Kidney (tissue), 14 donors: ENCODE results near the gene WDR48. TPM values are rescaled to one million over a fixed set of nuclear protein-coding genes. Genes with fewer than 3 reads are reported as not detected.
A peak's percentile ranks its signal among the peaks of the same experiment; 100 is the strongest.

Experiments
- DNase-seq, 5 donors: peaks; one replicate each; pipeline ENCODE4 v3.0.0-alpha.2; 2013 to 2020
- FAIRE-seq: peaks from 2 replicates; lab custom pipeline; 2012; peaks lifted over from hg19 to GRCh38; lab: Jason Lieb, UNC
- H3K27ac ChIP-seq, 2 donors: one replicate each; pipeline ENCODE4 v1.7.0; 2013; ENCODE audit warnings: low read depth in 2 of 2, low read length in 2 of 2, inconsistent platforms in 1 of 2
- H3K27me3 ChIP-seq: one replicate; pipeline ENCODE4 v1.7.1; 2013; ENCODE audit warnings: low read length, inconsistent platforms; ENCODE audit not compliant: control insufficient read depth, insufficient read depth
- H3K36me3 ChIP-seq, 3 donors: one replicate each; pipeline versions ENCODE4 v1.7.0 to v1.7.1; 2013; ENCODE audit warnings: low read length in 3 of 3, control low read depth in 1 of 3, inconsistent platforms in 1 of 3; ENCODE audit not compliant: insufficient read depth in 3 of 3, control insufficient read depth in 2 of 3
- H3K4me1 ChIP-seq, 3 donors: one replicate each; pipeline versions ENCODE4 v1.7.0 to v1.7.1; 2013; ENCODE audit warnings: low read length in 3 of 3, inconsistent platforms in 1 of 3, low read depth in 1 of 3; ENCODE audit not compliant: control insufficient read depth in 2 of 3, insufficient read depth in 2 of 3
- H3K4me3 ChIP-seq, 3 donors: one replicate each; pipeline versions ENCODE4 v1.7.0 to v1.8.1; 2013; ENCODE audit warnings: low read length in 3 of 3, control low read depth in 1 of 3, inconsistent platforms in 1 of 3
- H3K9ac ChIP-seq, 3 donors: one replicate each; pipeline versions ENCODE4 v1.7.0 to v1.7.1; 2013; ENCODE audit warnings: low read length in 3 of 3, control low read depth in 1 of 3, inconsistent platforms in 1 of 3
- H3K9me3 ChIP-seq, 3 donors: one replicate each; pipeline versions ENCODE4 v1.7.0 to v1.7.1; 2013; ENCODE audit warnings: low read length in 3 of 3, control low read depth in 1 of 3, inconsistent platforms in 1 of 3; ENCODE audit not compliant: control insufficient read depth in 2 of 3, insufficient read depth in 1 of 3
- intact Hi-C: fragments of 100-400 bp; cut with DNase I; formaldehyde crosslinking; loops from one replicate; pipeline ENCODE4 v1.11.1; 2022
- polyA plus RNA-seq: library from polyadenylated mRNA; stranded (reverse); fragments of 350-450 nt; fragmentation: Illumina TruSeq; extraction: RNeasy Lipid Tissue Mini Kit (QIAGEN cat#74804); gene quantifications from one replicate; pipeline ENCODE4 v1.2.3, GENCODE V29; 2014; ENCODE audit warnings: low read depth, low replicate concordance; ENCODE audit not compliant: insufficient read depth
- total RNA-seq: library from RNA; stranded (reverse); fragmentation: NEBNext Ultra II Directional; extraction: Animal tissue kit (Norgen Biotek cat#: 25700); gene quantifications from one replicate; pipeline ENCODE4 v1.2.1, GENCODE V29; 2021
- TF ChIP-seq, protein P1 (sequence below): IDR thresholded peaks from 3 replicates; pipeline ENCODE4 v1.5.1; 2012; ENCODE audit warnings: mild to moderate bottlenecking, moderate library complexity, borderline replicate concordance; ENCODE audit not compliant: insufficient read depth; ENCODE audit errors: extremely low read depth
- donor health status: control.
- donor health status: control.
- donor health status: control.
- donor health status: control.
- donor health status: control.
- donor health status: DM: yes; HTN: yes; CAD: no.
- donor health status: Normal renal cell carcinoma (clear cell type).

Gene WDR48
- total and polyA plus RNA-seq, 2 donors from 2014 or later, result 21.0 to 48.3 TPM

DNA sequence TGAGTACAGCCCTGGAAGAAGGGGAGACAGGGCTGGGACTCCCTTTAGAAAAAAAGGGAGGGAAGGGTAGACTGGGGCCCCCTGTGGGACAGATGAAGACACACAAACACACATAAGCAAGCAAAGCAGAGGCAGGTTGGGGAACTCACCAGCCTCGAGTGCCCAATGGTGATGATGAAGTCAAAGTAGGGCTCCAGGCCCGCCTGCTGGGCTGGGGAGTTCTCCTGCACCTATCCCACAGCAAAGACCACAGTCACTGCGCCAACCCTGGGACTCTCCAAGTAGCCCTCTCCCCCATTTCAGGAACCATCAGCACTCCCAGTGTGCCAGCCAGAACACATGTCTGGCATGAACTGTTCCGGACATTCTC, 51.5 kb downstream of the WDR48 start:
- H3K4me1 ChIP-seq, result peaks cover 0 to 29% (median 13%) of the 10 kb centered on the region in 3 donors

DNA sequence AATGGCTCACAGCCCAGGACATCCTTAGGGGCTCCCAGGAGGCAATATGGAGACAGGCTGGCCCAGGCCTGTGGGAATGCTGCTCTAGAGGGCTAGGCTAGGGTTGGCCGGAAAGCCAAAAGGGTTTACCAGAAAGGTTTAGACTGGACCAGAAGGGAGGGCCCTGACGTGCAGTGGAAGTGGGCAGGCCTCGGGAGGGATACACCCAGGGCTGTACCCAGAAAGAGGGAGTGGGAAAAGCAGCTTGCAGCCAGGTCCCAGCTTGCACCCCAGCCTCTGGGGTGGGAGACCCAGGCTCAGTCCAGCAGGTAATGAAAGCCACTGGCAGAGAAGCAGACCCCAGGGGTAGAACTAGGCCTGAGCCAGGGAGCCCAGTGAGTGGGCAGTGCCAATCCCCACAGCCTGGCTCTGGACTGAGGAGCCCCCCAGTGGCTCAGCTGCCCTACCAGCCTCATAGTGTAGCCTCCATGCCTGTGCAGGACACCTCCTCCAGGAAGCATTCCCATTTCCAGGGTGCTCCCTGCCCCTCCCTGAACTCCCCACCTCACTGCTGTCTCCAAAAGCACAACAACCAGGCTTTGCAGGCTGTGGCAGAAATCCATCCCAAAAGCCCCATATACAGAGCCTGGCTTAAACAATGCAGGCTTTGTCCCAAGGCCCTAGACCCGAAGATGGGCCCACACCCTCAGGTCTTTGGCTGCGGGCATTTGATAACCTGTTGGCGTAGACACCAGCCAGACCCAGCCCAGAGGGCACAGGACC, 52.2 kb downstream of the WDR48 start:
- no peak for FAIRE-seq
- Histone ChIP-seq H3K27ac (no peak overlapping the region), H3K36me3 (peaks cover 0 to 12% (median 7%) of the 10 kb centered on the region in 3 donors), H3K4me3 (no peak overlapping the region), H3K9me3 (no peaks in the 10 kb centered on the region), H3K9ac (no peak overlapping the region), H3K27me3 (no peaks in the 10 kb centered on the region), H3K4me1 (peaks cover 0 to 30% (median 13%) of the 10 kb centered on the region in 3 donors)
- TF ChIP-seq, protein P1, sequence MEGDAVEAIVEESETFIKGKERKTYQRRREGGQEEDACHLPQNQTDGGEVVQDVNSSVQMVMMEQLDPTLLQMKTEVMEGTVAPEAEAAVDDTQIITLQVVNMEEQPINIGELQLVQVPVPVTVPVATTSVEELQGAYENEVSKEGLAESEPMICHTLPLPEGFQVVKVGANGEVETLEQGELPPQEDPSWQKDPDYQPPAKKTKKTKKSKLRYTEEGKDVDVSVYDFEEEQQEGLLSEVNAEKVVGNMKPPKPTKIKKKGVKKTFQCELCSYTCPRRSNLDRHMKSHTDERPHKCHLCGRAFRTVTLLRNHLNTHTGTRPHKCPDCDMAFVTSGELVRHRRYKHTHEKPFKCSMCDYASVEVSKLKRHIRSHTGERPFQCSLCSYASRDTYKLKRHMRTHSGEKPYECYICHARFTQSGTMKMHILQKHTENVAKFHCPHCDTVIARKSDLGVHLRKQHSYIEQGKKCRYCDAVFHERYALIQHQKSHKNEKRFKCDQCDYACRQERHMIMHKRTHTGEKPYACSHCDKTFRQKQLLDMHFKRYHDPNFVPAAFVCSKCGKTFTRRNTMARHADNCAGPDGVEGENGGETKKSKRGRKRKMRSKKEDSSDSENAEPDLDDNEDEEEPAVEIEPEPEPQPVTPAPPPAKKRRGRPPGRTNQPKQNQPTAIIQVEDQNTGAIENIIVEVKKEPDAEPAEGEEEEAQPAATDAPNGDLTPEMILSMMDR, result no peak
- intact Hi-C loops, result no loop called here
- DNase-seq, result no peak

More for the DNA sequence above, 51.5 kb downstream of the WDR48 start:
- H3K9me3 ChIP-seq, result no peaks in the 10 kb centered on the region
- FAIRE-seq (no peak), DNase-seq (no peak)
- TF ChIP-seq, protein P1, result no peak
- no peak overlapping the region for H3K27ac ChIP-seq
- H3K9ac ChIP-seq, result no peak overlapping the region
- H3K27me3 ChIP-seq, result no peaks in the 10 kb centered on the region
- intact Hi-C loops, result no loop called here
- H3K36me3 ChIP-seq, result peaks cover 0 to 18% (median 14%) of the 10 kb centered on the region in 3 donors
- no peak overlapping the region for H3K4me3 ChIP-seq

DNA sequence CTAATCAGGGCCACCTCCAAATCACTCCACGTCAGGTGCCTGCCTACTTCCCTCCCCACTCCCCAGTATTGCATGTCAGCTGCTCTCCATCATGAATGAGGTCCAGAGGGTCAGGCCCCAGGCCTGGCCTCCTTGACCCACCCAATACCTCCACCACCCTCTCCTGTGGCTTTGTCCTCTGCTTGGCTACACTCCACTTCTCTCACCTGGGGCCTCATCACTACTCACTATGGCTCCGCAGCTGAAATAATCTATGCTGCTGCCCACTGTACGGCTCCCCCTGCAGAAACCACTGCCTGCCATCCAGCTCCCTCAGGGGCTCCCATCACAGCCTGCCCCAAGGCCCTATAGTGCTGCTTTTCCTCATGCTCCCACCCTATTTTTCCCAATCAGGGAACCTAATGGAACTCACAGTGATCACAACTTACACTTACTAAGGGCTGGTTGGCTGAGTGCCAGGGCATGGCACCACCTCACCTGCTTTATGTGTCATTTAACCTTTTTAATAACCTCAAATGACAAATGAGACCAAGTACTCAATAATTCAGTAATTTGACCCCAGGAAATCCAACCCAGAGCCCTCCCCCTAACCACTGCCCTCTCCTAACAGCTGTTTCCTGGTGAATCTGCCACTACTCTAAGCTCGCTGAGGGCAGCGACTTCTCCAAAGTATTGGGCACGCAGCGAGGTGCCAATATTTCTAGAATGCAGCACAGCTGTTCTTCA, 53.3 kb downstream of the WDR48 start:
- H3K27me3 ChIP-seq, result no peaks in the 10 kb centered on the region
- peaks cover 0 to 4% (median 2%) of the 10 kb centered on the region in 3 donors for H3K36me3 ChIP-seq
- TF ChIP-seq, protein P1, result no peak
- H3K4me3 ChIP-seq, result peak overlapping the region in 1 of 3 donors; percentile 96
- intact Hi-C loops, result no loop called here
- peak overlapping the region in 1 of 3 donors; percentile 93 for H3K9ac ChIP-seq
- peaks cover 0 to 30% (median 13%) of the 10 kb centered on the region in 3 donors for H3K4me1 ChIP-seq
- no peaks in the 10 kb centered on the region for H3K9me3 ChIP-seq
- H3K27ac ChIP-seq, result no peak overlapping the region
- DNase-seq, result no peak
- FAIRE-seq, result no peak
